HPDE6-E6E7 (cell line): Measurements from ENCODE around the gene REXO1.
"Not testable (repeated sequence)": the region's sequence is repeated elsewhere in the genome, so short reads cannot be mapped to it uniquely, and the experiment has no call there.

ENCODE experiments used
- DNase-seq: peaks from one replicate; pipeline ENCODE4 v3.0.0; 2011; ENCODE audit warnings: missing footprints; ENCODE audit errors: extremely low spot score

REXO1 gene, protein sequence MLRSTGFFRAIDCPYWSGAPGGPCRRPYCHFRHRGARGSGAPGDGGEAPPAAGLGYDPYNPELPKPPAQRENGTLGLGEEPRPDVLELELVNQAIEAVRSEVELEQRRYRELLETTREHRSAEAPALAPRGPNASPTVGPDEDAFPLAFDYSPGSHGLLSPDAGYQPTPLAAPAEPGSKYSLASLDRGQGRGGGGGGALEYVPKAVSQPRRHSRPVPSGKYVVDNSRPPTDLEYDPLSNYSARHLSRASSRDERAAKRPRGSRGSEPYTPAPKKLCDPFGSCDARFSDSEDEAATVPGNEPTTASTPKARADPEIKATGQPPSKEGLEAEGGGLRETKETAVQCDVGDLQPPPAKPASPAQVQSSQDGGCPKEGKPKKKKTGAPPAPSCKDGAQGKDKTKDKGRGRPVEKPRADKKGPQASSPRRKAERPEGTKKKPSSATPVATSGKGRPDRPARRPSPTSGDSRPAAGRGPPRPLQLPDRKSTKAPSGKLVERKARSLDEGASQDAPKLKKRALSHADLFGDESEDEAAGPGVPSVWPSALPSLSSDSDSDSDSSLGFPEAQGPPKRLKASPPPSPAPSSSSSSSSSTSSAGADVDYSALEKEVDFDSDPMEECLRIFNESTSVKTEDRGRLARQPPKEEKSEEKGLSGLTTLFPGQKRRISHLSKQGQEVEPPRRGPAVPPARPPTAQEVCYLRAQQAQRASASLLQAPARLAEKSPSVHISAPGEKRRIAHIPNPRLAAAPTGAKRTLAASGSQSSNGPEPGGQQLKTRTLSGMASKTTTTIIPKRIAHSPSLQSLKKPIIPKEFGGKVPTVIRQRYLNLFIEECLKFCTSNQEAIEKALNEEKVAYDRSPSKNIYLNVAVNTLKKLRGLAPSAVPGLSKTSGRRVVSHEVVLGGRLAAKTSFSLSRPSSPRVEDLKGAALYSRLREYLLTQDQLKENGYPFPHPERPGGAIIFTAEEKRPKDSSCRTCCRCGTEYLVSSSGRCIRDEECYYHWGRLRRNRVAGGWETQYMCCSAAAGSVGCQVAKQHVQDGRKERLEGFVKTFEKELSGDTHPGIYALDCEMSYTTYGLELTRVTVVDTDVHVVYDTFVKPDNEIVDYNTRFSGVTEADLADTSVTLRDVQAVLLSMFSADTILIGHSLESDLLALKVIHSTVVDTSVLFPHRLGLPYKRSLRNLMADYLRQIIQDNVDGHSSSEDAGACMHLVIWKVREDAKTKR

DNA sequence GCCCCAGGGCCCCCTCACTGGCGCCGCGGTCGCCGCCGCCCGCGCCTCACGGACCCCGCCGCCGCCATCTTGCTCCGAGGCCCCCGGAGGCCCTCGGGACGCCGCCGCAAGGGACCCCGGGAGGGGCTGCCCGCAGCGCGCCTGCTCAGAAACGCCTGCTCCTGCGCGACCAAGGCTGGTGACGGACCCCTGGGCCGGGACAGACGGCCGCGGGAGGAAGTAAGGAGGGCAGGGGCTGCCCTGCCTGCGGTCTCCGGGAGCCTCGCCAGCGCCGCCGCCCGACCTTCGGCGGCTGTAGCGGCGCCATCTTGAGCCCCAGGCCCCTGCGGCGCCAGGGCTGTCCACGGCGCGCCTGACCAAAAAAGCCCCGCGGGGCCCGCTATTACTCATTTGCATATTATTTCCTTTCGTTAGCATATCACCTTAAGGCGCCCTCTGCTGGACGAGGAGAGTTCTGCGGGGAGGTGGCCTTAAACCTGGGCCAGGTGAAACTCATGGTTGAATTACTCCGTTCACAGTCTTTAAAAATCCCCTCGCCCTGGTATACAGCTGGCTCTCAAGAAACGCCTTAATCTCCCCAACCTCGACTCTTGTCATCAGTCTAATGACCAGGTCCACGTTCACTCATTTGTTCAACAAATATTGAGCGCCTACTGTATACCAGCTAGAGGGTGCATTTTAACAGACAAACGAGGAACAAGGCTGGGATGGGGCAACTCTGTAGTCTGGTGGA is at the start of gene REXO1:
Gene REXO1 (minus strand): TSS at position 85 of the 733 bp plus-strand sequence. CDS start 125 bp downstream, outside the sequence.
- DNase-seq: peak; percentile 75

DNA sequence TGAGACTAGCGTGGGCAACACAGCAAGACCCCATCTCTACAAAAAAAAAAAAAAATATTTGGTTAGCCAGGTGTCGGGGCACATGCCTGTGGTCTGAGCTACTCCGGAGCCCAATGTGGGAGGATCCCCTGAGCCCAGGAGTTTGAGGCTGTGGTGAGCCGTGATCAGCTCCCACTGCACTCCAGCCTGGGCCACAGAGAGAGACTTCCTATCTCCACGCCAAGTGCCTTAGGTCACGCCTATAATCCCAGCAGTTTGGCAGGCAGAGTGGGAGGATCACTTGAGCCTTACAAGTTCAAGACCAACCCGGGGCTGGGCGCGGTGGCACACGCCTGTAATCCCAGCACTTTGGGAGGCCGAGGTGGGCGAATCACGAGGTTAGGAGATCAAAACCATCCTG is 48.2 kb upstream of the REXO1 start:
- DNase-seq: no peak

DNA sequence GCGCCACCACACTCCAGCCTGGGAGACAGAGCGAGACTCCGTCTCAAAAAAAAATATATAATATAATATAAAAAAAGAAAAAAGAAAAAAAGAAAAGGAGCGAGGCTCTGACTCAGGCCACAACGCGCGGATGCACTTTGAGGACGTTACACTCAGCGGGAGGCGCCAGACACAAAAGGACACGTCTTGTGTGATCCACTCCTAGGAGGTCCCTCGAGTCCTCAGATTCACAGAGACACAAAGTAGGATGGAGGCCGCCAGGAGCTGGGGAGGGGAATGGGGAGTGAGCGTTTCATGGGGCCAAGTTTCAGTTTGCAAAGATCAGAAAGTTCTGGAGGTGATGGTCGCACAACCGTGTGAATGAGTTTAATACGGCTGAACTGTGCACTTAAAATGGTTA is 45.5 kb upstream of the REXO1 start:
- DNase-seq: no peak

DNA sequence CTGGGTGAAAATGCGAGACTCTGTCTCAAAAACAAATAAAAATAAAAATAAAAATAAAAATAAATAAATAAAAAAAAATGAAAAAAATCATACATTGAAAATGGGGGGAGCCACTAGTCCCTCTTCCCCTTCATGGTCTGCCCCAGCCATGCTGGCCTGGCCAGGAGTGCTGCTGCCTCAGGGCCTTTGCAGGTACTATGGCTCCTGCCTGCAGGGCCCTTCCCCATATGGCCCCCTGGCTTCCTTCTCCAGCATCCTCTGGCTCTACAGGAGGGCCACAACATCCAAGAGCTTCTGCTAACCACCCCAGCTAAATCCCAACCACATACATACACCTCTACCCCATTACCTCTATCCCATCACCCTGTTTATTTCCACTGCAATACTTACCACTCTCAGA is 41.6 kb upstream of the REXO1 start:
- no peak for DNase-seq

DNA sequence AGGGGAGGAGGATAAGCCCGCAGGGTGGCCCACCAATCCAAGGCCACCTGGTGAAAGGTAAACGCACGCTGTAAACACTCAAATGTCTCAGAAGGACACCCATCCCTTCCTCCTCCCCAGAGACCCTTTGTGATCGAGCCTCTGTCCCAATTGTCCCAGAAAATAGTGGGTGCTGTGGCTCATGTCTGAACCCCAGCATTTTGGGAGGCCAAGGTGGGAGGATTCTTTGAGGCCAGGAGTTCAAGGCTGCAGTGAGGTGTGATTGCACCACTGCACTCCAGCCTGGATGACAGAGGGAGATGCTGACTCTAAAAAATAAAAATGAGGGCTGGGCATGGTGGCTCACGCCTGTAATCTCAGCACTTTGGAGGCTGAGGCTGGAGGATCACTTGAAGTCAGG is 40.1 kb upstream of the REXO1 start:
- DNase-seq: no peak

DNA sequence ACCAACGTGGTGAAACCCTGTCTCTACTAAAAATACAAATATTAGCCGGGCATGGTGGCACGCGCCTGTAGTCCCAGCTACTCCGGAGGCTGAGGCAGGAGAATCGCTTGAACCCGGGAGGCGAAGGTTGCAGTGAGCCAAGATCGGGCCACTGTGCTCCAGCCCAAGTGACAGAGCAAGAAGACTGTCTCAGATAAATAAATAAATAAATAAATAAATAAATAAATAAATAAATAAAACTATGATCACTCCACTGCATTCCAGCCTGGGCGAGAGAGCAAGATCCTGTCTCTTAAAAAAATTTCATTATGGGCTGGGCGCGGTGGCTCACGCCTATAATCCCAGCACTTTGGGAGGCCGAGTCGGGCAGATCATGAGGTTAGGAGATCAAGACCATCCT is 38.1 kb upstream of the REXO1 start:
- not testable (repeated sequence) for DNase-seq

DNA sequence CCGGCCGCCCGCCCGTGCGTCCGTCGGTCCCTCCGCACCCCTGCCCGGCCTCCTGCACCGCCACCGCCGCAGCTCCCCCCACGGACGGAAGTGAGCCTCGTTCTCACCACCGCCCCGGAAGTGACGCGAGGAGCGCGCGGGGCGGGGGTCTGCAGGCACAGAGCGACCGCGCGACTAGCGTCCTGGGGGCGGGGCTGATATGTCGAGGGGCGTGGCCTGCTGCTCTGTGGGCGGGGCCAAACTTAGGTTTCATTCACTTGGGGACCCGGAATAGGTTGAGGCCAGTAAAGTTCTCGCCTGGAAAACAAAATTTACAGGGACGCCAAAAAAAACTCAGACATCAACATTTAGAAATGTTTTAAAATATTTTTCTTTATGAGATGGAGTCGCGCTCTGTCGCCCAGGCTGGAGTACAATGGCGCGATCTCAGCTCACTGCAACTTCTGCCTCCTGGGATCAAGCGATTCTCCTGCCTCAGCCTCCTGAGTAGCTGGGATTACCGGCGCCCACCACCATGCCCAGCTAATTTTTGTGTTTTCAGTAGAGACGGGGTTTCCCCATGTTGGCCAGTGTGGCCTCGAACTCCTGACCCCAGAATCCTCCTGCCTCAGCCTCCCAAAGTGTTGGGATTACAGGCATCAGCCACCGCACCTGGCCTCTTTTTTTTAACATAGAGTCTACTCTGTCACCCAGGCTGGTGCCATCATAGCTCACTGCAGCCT is 37.3 kb upstream of the REXO1 start, which contains the start of gene ABHD17A:
Gene ABHD17A (minus strand): TSS at position 99 of the 722 bp plus-strand sequence. CDS start 3,930 bp downstream, outside the sequence.
- peak; percentile 85 for DNase-seq

DNA sequence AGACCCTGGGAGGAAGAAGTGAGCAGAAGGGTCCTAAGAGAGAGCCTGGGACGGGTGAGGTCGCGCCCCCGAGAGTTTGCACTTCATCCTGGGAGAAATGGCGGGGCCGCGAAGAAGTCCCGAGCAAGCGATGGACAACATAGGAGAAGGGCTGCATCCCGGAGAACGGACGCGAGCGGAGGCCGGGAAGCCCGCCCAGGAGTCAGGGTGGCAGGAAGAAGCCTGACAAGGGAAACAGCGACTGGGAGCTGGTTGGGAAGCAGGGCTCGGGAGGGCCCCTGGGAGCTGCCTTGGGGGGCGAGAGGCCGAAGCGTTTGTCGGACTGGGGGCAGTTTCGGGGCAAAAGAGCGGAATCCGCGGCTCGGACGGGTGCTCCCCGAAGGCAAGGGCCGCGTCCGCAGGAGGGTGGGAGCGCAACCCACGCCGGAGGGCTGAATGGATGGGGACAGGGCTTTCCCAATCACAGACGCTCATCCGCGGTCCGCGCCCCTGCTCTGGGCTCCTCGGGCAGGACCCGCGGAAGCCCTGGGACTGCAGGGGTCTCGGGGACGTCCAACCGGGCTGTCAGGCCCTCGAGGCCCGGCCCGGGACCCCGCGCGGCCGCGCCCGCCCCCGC is 36.5 kb upstream of the REXO1 start:
- DNase-seq: no peak

DNA sequence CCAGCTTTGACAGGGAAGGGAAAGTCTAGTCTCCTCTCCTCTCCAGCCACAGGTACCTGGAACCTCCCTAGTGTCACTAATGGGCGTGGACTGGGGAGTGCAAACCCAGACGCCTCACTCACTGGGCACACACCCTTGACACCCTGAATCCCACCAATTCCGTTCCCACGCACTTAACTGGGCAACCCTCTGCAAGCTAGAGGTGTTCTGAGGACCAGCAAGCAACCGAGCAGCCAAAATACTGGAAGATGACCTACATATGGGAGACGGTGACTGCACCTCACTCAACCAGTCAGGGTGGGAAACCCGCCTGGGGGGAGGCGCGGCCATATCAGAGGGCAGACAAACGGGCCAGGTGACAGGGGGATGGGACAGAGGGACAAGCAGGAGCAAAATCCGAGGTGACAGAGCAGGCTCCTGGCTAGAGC is 36.0 kb upstream of the REXO1 start:
- DNase-seq: no peak

DNA sequence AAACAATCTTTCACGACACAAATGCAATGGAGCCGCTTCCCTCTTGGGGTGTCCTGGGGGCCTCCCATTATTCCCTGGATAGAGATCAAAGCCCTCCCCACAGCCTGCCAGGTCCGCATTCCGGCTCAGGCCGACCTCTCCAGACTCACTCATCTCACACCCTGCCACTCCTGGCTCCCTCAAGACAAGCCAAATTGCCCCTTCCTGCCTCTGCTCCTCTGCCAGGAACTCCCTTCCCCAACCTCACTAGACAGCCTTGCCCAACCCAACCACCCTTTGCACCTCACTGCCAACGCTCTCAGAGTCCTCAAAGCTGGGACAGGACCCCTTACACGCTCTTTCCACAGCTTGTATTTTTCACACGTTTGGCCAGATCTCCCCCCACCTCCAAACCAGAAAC is 35.5 kb upstream of the REXO1 start:
- no peak for DNase-seq

DNA sequence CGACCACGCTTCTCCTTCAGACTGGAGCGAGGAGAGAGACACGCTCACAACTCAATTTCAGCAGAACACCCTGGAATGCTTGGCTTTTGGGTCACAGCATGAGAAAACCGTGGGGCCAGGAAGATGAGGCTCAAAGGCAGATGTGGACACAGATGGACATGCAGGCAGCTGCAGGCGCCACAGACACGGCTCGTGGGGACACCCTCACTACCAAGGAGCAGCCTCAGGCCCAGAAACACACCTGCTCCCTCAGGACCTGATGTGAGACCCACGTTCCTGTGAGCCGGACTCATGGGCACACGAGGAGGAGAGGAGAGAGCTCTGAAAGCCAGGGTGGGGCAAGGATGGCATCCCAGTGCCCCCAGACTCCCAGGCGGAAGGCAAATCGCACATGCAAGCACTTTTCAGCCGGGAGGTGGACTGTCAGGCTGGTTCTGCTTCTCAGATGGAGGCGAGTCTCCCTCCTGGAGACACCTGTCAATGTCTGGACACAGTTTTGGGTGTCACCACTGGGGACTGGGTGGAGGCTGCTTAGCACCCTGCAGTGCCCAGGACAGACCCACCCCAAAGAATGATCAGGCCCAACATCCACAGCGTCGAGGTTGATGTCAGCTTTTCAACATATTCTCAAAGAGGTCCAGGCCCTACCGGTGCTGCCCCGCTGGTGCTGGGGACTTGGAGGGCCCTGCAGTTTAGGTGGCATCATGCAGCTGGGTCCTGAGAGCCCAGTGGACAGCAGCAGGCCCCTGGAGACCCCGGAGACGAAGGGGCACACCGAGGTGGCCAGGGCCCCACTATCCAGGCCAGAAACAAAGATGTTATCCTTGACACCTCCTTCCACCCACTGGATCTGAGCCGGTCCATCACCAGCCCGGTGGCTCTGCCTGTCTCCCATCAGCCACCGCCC is 34.8 kb upstream of the REXO1 start:
- DNase-seq: no peak

DNA sequence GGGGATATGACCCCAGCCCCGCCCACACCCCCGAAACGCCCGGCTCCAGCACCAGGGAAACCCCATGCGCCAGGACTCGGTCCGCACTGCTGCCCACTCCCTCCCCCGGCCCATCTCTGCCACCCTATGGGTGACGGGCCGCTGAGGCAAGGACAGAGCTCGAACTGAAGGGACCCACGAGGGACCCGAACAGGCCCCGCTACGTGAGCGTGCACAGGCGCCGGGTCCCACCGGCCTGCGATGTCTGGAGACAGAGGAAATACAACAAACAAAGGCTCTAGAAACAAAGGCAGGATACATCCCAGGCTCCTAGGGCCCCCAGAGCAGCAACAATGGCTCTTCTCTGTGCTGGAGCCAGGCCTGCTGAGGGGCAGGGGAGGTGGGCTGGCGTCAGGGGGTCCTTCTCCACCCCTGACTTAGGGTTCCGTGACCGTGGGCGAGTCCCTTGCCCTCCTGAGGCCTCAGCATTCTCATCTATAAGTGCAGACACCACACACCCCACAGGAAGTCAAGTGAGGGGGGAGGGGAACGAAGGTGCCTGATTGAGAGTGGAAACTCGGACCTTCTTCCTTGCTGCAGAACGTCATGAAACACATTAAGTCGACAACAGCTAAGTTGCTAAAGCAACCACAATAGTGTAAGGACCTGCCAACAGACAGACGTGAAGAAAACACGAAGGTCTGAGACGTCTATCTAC is 34.0 kb upstream of the REXO1 start:
- no peak for DNase-seq

DNA sequence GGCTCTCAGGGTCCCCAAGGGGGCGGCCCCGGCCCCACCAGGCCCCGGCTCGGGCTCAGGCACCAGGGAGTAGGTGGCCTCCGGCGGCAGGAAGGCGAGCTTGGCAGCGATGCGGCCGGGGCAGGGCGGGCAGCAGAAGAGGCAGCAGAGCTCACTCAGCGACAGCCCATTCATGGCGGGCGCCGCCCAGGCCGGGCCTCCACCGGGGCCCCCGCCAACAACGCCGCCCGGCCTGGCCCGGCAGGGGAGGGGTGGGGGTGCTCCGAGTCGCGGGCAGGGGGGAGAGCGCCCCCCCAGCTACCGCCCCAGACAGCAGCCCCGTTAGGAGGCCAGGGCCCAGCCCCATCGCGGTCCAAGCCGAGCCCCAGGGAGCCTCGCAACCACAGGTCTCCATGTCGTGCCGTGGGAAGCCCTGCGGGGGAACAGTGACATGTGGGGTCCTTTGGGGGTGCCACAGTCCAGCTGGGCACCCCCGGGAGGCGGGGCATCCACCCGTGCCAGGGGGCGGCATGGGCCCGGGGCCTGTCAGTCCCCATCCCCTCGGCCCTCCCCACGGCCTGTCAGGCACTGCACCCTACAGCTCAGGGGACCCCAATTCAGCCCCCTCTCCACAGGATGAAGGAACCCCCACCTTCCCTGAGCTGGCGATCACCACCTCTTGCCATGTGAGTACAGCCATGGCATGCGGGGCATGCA is 33.3 kb upstream of the REXO1 start:
- not testable (repeated sequence) for DNase-seq

DNA sequence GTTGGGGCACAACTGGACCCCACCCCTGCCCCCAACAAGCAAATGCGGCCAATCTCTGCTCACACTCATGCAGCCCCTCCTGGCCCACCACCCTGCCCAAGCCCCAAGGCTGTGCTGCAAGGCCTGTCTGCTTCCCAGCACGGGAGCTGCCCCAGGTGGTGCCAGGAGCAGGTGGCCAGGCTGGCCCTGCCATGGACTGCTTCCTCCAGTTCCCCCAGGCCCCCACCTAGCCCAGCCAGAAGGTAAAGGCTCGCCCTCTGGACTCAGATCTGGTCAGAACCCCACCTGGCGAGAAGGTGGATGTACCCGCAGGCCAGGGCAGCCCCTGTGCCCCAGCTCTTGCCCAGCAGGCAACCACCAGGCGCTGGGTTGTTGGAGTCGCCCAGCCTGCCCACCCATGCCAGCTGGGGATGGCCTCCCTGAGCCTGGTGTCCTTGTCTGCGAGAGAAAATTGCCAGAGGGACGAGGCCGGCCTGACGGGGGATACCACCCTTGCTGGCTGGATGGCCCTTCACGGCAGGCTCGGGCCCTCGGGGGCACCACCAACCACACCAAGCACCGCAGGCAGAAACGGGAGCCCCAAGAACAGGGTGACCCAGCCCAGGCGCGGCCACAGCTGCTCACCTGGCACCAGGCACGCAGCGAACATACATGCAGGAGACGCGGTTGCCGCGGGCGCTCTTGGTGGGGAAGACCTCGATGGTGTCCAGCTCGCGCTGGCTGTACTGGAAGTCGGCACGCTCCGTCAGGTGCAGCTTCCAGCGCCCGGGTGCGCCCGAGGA is 32.5 kb upstream of the REXO1 start:
- no peak for DNase-seq

DNA sequence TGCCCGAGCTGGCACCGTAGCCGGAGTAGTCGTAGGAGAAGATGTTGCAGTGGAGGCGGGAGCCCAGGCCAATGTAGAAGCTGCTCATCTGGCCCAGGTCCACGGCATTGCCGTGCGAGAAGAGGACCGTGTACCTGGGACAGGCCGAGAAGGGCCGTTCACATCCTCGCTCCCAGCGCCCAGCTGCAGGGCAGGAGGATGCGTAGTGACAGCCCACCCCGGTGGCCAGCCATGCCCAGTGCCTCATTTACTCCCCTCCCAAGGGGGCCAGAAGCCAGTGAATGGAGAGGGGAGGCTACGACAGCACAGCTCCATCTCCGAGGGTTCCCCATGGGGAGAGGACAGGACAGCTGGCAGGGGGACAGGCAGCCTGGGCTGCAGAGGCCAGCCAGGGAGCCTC is 31.7 kb upstream of the REXO1 start:
- not testable (repeated sequence) for DNase-seq

DNA sequence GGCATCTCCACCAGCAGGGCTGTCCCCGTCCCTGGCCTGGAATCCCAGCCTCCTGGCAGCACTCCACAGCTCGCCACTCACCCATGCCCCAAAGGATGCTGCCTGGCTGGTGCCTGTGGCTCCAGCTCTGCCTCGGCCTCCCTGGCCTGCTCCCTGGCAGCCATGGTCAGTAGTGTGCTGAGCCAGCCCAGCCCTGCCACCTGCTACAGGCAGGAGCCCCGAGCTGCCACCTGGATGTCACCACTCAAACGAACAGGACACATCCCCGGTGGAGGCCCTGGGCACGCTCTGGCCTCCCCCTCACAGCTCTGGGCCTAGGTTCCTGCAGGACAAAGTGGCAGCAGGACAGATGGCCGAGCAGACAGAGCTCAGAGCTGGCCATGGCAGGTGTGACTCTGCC is 30.3 kb upstream of the REXO1 start:
- not testable (repeated sequence) for DNase-seq

DNA sequence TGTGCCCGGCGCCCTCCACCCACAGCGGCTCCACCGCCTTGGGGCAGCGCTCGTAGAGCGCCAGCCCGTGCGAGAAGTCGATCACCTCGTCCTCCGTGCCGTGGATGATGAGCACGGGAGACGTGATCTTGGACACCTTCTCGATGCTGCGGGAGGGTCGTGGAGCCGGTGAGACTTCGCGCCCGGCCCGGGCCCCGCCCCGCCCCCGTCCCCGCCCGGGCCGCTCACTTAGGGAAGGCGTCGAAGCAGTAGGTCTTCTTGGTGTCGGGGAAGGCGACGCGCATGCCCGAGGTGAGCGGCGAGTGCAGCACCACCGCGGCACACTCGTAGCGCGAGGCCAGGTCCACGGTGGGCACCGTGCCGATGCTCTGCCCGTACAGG is 29.0 kb upstream of the REXO1 start:
- not testable (repeated sequence) for DNase-seq
